ENCODE results near the gene SPNS1.

SPNS1 gene

GRCh38 chr16:29030086-29030840, 55.7 kb downstream of the SPNS1 start:
- DNase-seq = no peak
